Midbrain (tissue), 1 donor: ENCODE results near the gene AGO4.

Source experiments
- DNase-seq: peaks from one replicate; lab custom pipeline; 2025; lab: John Stamatoyannopoulos, UW

The AGO4 gene

DNA sequence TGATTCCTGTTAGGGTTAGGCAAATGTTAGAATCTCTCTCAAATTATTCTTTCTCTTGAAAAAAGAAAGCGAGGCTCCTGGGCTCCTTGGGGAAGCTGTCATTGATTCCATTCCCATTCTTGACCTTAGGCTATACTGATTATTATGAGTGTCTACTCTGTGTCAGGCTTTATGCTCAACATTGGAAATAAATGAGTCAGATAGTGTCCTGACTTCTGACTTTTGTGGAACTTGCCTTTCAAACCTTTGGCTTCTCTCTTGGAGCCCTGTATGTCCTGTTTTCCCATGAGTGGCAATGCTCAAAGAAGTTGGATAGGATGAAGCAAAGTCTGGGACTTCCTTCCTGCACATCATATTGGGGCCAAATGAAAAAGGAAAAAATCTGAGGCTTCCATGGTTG is 86.8 kb downstream of the AGO4 start:
- no peak for DNase-seq

DNA sequence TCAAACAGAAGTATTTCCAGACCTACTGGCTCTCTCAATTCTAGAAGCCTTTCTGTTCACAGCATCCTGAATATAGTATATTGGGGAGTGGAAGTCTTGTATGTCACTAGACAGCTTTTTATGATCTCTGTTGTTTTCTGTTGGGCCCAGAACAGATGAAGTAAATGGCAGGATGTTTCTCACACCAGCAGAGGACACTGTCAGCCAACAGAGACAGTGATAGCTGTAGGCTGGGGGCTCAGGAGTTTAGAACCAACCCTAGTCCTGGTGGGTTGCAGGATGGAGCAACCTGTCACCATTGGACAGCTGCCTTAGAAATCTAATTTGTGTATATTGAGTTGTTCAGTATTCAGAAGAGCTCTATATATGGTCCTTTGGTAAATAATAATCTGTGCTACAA is 92.1 kb downstream of the AGO4 start:
- DNase-seq, result no peak

DNA sequence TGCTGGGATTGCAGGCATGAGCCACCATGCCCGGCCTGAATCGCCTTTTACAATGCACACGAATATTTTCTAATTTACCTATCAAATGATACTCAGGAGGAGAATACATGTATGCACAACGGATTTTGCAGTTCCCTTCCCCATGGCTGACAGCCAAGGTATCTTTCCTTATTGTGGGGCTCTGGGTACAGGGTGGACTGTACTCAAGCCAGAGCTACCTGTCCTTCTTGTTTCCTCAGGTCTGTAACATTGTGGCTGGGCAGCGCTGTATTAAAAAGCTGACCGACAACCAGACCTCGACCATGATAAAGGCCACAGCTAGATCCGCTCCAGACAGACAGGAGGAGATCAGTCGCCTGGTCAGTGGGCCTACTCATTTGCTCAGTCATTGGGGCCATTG is 93.4 kb downstream of the AGO4 start:
- DNase-seq, result no peak

DNA sequence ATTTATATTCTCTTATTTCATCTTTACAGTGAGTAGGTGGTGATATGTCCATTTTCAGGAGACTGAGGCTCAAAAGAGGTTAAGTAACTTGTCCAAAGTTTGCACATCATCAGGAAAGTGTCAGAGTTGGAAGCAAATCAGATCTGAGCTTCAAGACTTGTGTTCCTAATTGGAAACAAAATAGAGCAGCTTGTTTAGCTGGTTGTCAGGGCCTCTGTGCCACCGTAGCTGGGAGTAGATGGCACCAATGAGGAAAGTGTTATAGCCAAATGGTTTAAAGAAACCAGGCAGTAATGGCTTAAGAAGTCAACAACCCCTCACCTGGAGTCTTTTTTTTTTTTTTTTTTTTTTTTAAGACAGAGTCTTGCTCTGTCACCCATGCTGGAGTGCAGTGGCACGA is 94.9 kb downstream of the AGO4 start:
- DNase-seq, result no peak
